IMR-90 (cell line): Measurements from ENCODE around the gene ZP3. TPM values are rescaled to one million over a fixed set of nuclear protein-coding genes. Genes with fewer than 3 reads are reported as not detected.
"Not testable (repeated sequence)": the region's sequence is repeated elsewhere in the genome, so short reads cannot be mapped to it uniquely, and the experiment has no call there.

Experiments used
- ATAC-seq: fragments of 200-7000 bp; cut with Tn5 transposase; 2 replicates; pipeline ENCODE4 v1.9.1; 2020; ENCODE audit warnings: low read depth, mild to moderate bottlenecking, moderate library complexity
- BruUV-seq: library from RNA; stranded (reverse); fragments of 400-500 nt; replicated peaks from 2 replicates; lab custom pipeline; 2021; lab: Mats Ljungman, UMichigan
- CTCF ChIA-PET: fragments of 300-600 bp; formaldehyde crosslinking; extraction: SDS; loops from one replicate; lab custom pipeline; 2021; ENCODE audit warnings: antibody characterized with exemption; lab: Yijun Ruan, JAX
- POLR2A ChIA-PET: fragments of 300-600 bp; sonication (Branson Sonifier 250); formaldehyde crosslinking; loops from one replicate; lab custom pipeline; 2022; ENCODE audit warnings: antibody characterized with exemption; ENCODE audit not compliant: unreplicated experiment; lab: Charles Lee
- DNase-seq: peaks from one replicate; pipeline ENCODE4 v3.0.0; 2013
- H2AFZ ChIP-seq: replicated peaks from 2 replicates; pipeline ENCODE3; 2013; ENCODE audit warnings: low read length, mild to moderate bottlenecking; ENCODE audit not compliant: poor library complexity
- H2AK5ac ChIP-seq: 2 replicates; pipeline ENCODE4 v1.6.1; 2013; ENCODE audit warnings: low read depth, low read length, inconsistent platforms
- H2AK9ac ChIP-seq: replicated peaks from 2 replicates; pipeline ENCODE3; 2013; ENCODE audit warnings: mild to moderate bottlenecking, low read depth, low read length, moderate library complexity; ENCODE audit not compliant: poor library complexity
- H2BK120ac ChIP-seq: 2 replicates; pipeline ENCODE4 v1.6.1; 2013; ENCODE audit warnings: low read depth, low read length, inconsistent platforms
- H2BK15ac ChIP-seq: 3 replicates; pipeline ENCODE4 v1.6.1; 2013; ENCODE audit warnings: low read depth, low read length, inconsistent platforms
- H2BK20ac ChIP-seq: 2 replicates; pipeline ENCODE4 v1.6.1; 2013; ENCODE audit warnings: low read depth, mild to moderate bottlenecking, inconsistent platforms, low read length, moderate library complexity
- H2BK5ac ChIP-seq: 2 replicates; pipeline ENCODE4 v1.6.1; 2013; ENCODE audit warnings: mild to moderate bottlenecking, low read depth, low read length, inconsistent platforms; ENCODE audit not compliant: poor library complexity, severe bottlenecking
- H3K14ac ChIP-seq: replicated peaks from 2 replicates; pipeline ENCODE4 v1.6.1; 2013; ENCODE audit warnings: low read depth, low read length, inconsistent platforms
- H3K18ac ChIP-seq: 2 replicates; pipeline ENCODE4 v1.6.1; 2013; ENCODE audit warnings: low read depth, low read length, control low read depth
- H3K23ac ChIP-seq: 2 replicates; pipeline ENCODE4 v1.6.1; 2013; ENCODE audit warnings: low read depth, low read length, inconsistent platforms
- H3K27ac ChIP-seq: 2 replicates; pipeline ENCODE4 v1.5.1; 2013; ENCODE audit warnings: mild to moderate bottlenecking, control low read depth, low read length; ENCODE audit not compliant: insufficient read depth
- H3K27me3 ChIP-seq: 2 replicates; pipeline ENCODE4 v1.6.1; 2013; ENCODE audit warnings: low read length; ENCODE audit not compliant: control insufficient read depth, insufficient read depth
- H3K36me3 ChIP-seq: 2 replicates; pipeline ENCODE4 v1.6.1; 2013; ENCODE audit warnings: low read length, mixed read lengths; ENCODE audit not compliant: control insufficient read depth, insufficient read depth
- H3K4ac ChIP-seq: 2 replicates; pipeline ENCODE4 v1.6.1; 2013; ENCODE audit warnings: low read depth, low read length, inconsistent platforms
- H3K4me1 ChIP-seq: 2 replicates; pipeline ENCODE4 v1.6.1; 2013; ENCODE audit warnings: low read length, mixed read lengths; ENCODE audit not compliant: control insufficient read depth, insufficient read depth
- H3K4me2 ChIP-seq: 2 replicates; pipeline ENCODE4 v1.6.1; 2013; ENCODE audit warnings: low read depth, mild to moderate bottlenecking, control low read depth, low read length, moderate library complexity
- H3K4me3 ChIP-seq: 2 replicates; pipeline ENCODE4 v1.5.1; 2013; ENCODE audit warnings: low read depth, mild to moderate bottlenecking, control low read depth, low read length, moderate library complexity; ENCODE audit not compliant: insufficient read depth
- H3K56ac ChIP-seq: 2 replicates; pipeline ENCODE4 v1.6.1; 2013; ENCODE audit warnings: low read length, inconsistent platforms; ENCODE audit not compliant: insufficient read depth; ENCODE audit errors: extremely low read depth
- H3K79me1 ChIP-seq, 2 experiments: 2 replicates each; pipeline ENCODE4 v1.6.1; 2013; ENCODE audit warnings: low read length in 2 of 2, inconsistent platforms in 1 of 2, low read depth in 1 of 2
- H3K9ac ChIP-seq: 2 replicates; pipeline ENCODE4 v1.6.1; 2013; ENCODE audit warnings: low read depth, low read length, control low read depth
- H3K9me1 ChIP-seq: 2 replicates; pipeline ENCODE4 v1.6.1; 2013; ENCODE audit warnings: low read length, inconsistent platforms; ENCODE audit not compliant: insufficient read depth
- H3K9me3 ChIP-seq: 2 replicates; pipeline ENCODE4 v1.6.1; 2013; ENCODE audit warnings: low read length; ENCODE audit not compliant: control insufficient read depth, insufficient read depth
- H4K20me1 ChIP-seq: 2 replicates; pipeline ENCODE4 v1.6.1; 2013; ENCODE audit warnings: low read length, inconsistent platforms; ENCODE audit not compliant: insufficient read depth
- H4K5ac ChIP-seq: 2 replicates; pipeline ENCODE4 v1.6.1; 2013; ENCODE audit warnings: mild to moderate bottlenecking, low read depth, low read length, control low read depth
- H4K8ac ChIP-seq, 2 experiments: 2 replicates each; pipeline ENCODE4 v1.6.1; 2013; ENCODE audit warnings: low read depth in 2 of 2, low read length in 2 of 2, control low read depth in 1 of 2, inconsistent platforms in 1 of 2
- H4K91ac ChIP-seq: 2 replicates; pipeline ENCODE4 v1.6.1; 2013; ENCODE audit warnings: low read depth, low read length, inconsistent platforms; ENCODE audit not compliant: insufficient read depth
- WGBS, 2 experiments: methylation state at CpG; one replicate each; pipeline versions ENCODE4 v1.1.5 to v1.1.7; 2013; ENCODE audit warnings: missing lambda C conversion rate in 2 of 2; ENCODE audit not compliant: insufficient read length in 1 of 2; ENCODE audit errors: extremely low coverage in 2 of 2; 5-methylcytosine and 5-hydroxymethylcytosine counted together
- dilution Hi-C: fragments of 300-500 bp; cut with HindIII; formaldehyde crosslinking; loops from one replicate; pipeline ENCODE4 v1.14.3; 2018; ENCODE audit warnings: low sequenced_read_pairs; ENCODE audit not compliant: unreplicated experiment
- in situ Hi-C: fragments of 300-500 bp; cut with MboI; formaldehyde crosslinking; loops from 3 replicates; pipeline ENCODE4 v1.14.3; 2019; ENCODE audit warnings: low sequenced_read_pairs, inconsistent platforms, mixed read lengths
- intact Hi-C: fragments of 100-400 bp; cut with micrococcal nuclease; formaldehyde crosslinking; loops from 2 replicates; pipeline ENCODE4 v1.10.0; 2022
- polyA plus RNA-seq, 3 experiments: library from polyadenylated mRNA; depleted of rRNA; stranded (reverse); fragments of >200 nt; gene quantifications; 2 replicates each; pipeline ENCODE4 v1.2.3, GENCODE V29; 2012; ENCODE audit warnings: low replicate concordance in 1 of 3
- total RNA-seq: library from RNA; depleted of rRNA; stranded (reverse); fragments of >200 nt; gene quantifications from 2 replicates; pipeline ENCODE4 v1.2.3, GENCODE V29; 2012

Gene ZP3
- total and polyA plus RNA-seq, 2 of the 4 experiments (the other 2 are of a cell fraction): 0.54 to 0.67 TPM

DNA sequence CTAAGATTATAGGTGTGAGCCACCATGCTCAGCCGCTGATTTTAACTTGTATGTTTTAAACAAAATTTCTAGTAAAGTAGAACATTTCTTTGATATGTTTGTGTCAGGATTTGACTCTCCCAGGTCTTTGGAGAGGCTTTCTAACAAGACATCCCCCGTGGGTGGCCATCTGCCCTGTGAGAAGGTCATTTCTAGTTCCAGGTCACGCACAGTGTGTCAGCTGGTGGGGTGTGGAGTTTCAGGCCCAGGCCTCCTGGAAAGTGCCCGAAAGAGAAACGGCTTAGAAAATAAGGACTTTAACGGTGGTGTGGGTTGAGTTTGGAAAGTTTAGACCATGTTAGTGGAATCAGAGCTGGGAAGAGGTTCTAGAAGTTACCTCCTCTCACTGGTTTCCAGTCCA lies 48.3 kb downstream of the ZP3 start:
- H3K79me1 ChIP-seq, H3K23ac ChIP-seq, BruUV-seq, H2AK5ac ChIP-seq, H3K9ac ChIP-seq, in situ Hi-C loops, H3K4me2 ChIP-seq, H2AK9ac ChIP-seq, H2BK15ac ChIP-seq, DNase-seq, H4K20me1 ChIP-seq, POLR2A ChIA-PET, H3K27me3 ChIP-seq, H2BK120ac ChIP-seq, H3K4me1 ChIP-seq, H2BK5ac ChIP-seq, CTCF ChIA-PET, H3K36me3 ChIP-seq, H3K18ac ChIP-seq, intact Hi-C loops, ATAC-seq, H4K91ac ChIP-seq, H2AFZ ChIP-seq, H3K4ac ChIP-seq, dilution Hi-C loops, H3K27ac ChIP-seq, H3K56ac ChIP-seq, H3K14ac ChIP-seq, H3K9me3 ChIP-seq, H4K8ac ChIP-seq, H2BK20ac ChIP-seq, H3K9me1 ChIP-seq, H3K4me3 ChIP-seq, H4K5ac ChIP-seq: not testable (repeated sequence)
- WGBS, 2 experiments: no CpG with 5 or more reads among the region's 6 CpGs

DNA sequence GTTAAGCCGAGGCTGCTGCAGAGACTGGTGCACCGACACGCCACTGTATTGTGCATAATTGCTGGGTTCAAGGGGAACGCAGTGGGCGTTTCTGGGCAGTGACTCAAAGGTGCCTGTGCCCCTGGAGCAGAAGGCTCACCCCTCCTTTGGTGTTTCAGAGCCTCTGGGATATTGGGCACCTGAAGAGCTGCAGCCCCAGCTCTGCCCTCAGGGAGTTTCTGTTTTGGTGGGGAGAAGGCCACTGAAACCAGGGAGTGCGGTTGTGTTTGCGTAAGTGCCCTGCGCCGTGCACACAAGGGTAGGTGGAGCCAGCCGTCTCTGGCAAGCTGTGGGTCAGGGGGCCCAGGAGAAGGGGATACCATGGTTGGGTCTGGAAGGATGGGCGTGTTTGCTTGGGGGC lies 51.5 kb downstream of the ZP3 start:
- H4K8ac ChIP-seq, DNase-seq, H3K4me3 ChIP-seq, H2BK15ac ChIP-seq, H3K4me1 ChIP-seq, H3K56ac ChIP-seq, H2AK5ac ChIP-seq, H3K27me3 ChIP-seq, H3K14ac ChIP-seq, H4K5ac ChIP-seq, H2BK120ac ChIP-seq, H3K4me2 ChIP-seq, in situ Hi-C loops, H2AFZ ChIP-seq, H3K18ac ChIP-seq, CTCF ChIA-PET, H3K9me1 ChIP-seq, H3K9me3 ChIP-seq, H2BK20ac ChIP-seq, H3K27ac ChIP-seq, H3K23ac ChIP-seq, ATAC-seq, H2BK5ac ChIP-seq, intact Hi-C loops, H3K36me3 ChIP-seq, POLR2A ChIA-PET, H3K4ac ChIP-seq, H4K20me1 ChIP-seq, H4K91ac ChIP-seq, H2AK9ac ChIP-seq, H3K79me1 ChIP-seq, H3K9ac ChIP-seq, BruUV-seq, dilution Hi-C loops: not testable (repeated sequence)
- no CpG with 5 or more reads among the region's 11 CpGs for WGBS, 2 experiments
